Stimulated activated CD4-positive, alpha-beta T cell treated with anti-CD3 and anti-CD28 coated beads, Interleukin-2, amount 100 ng/mL, for 48 hours (primary cell): ENCODE data around the gene GET3.
"Not testable (repeated sequence)": the region's sequence is repeated elsewhere in the genome, so short reads cannot be mapped to it uniquely, and the experiment has no call there.

ENCODE experiments used
- DNase-seq, 2 donors: peaks; one replicate each; pipeline ENCODE4 v3.0.0-alpha.2; 2020

Gene GET3

GRCh38 chr19:12793290-12794195, 56.2 kb downstream of the GET3 start:
- DNase-seq, result peak; percentile 91 to 93

- no peak for DNase-seq
Observed at GRCh38 chr19:12794196-12794941, 57.1 kb downstream of the GET3 start.

GRCh38 chr19:12794971-12795381, 57.7 kb downstream of the GET3 start:
- DNase-seq, result no peak

GRCh38 chr19:12796146-12797071, 59.1 kb downstream of the GET3 start:
- peak; percentile 70 to 76 for DNase-seq

GRCh38 chr19:12797141-12797587, 59.9 kb downstream of the GET3 start:
- no peak for DNase-seq

- not testable (repeated sequence) for DNase-seq
Observed at GRCh38 chr19:12797607-12798006, 60.3 kb downstream of the GET3 start.
